Activated CD8-positive, alpha-beta memory T cell treated with anti-CD3 and anti-CD28 coated beads for 24 hours (primary cell): Measurements from ENCODE around the gene APEX1.
"Not testable (repeated sequence)": the region's sequence is repeated elsewhere in the genome, so short reads cannot be mapped to it uniquely, and the experiment has no call there.

Source experiments
- DNase-seq: peaks from one replicate; pipeline ENCODE4 v3.0.0-alpha.2; 2020

The APEX1 gene

DNA sequence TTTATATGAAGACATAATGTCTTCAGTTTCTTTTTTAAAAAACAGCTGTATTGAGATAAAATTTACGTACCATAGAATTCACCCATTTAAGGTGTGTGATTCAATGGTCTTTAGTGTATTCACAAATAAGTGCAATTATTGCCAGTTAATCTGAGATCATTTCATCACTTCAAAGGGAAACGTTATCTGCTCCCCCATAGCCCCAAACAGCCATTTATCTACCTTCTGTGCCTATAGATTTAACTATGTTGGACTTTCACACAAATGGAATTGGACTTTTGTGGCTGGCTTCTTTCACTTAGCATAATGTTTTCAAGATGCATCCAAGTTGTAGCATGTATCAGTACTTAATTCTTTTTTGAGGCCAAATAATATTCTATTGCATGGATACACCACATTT is 23.9 kb downstream of the APEX1 start:
- no peak for DNase-seq

DNA sequence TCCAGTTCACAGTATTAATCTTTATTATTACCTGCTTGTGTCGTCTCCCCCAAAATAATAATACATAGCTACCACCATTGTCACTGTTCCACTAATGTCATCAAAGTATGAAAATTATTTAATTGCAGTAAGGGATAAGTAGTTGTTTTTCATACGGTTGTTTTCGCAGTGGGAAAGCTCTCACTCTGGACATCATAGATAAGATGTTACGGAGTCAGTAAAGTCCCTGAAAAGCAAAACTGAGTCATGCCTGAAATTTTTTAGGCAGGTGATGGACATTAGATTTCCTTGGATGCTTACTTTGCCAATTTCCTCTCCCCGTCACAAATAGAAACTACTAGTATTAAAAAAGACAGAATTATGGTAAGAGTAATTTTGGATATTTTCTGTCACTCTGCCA is 27.4 kb downstream of the APEX1 start:
- DNase-seq, result no peak

DNA sequence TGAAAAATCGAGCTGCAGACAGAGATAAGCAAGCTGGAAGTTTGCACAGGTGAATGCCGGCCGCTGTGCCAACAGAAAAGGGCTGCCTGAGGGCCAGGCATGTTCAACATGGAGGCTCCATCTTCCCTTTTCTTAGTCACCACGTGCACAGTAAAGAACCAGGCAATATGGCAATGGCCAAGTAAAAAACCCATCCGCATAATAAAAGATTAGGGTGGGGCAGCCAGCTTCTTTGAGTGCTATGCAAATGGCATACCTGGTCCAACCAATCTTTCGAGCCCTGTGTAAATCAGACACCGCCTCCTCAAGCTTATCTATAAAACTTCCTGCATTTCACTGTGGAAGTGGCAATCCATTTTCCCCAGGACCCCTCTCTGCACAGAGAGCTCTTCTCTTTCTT is 30.9 kb downstream of the APEX1 start:
- DNase-seq, result no peak

GRCh38 chr14:20486684-20487395 is 31.8 kb downstream of the APEX1 start:
- no peak for DNase-seq

DNA sequence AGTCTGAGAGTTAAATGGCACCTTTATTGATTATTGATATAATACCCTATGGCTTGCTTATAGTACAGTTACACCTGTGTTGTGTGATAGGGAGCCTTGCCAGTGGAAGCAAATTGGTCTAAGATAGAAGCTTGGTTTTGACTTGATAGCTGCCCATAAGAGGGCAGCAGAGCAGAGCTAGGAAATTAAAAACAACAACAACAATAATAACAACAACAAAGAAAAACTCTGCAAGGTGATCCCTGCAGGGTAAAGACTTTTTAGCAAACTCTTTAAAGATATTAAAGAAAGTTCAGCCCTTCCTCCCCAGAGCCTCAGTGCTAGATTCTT is 32.3 kb downstream of the APEX1 start:
- no peak for DNase-seq

- no peak for DNase-seq
Observed at GRCh38 chr14:20489093-20489994, 34.3 kb downstream of the APEX1 start.

GRCh38 chr14:20490563-20490962 is 35.5 kb downstream of the APEX1 start:
- no peak for DNase-seq

- DNase-seq, result no peak
Observed at GRCh38 chr14:20492486-20492885, 37.5 kb downstream of the APEX1 start.

DNA sequence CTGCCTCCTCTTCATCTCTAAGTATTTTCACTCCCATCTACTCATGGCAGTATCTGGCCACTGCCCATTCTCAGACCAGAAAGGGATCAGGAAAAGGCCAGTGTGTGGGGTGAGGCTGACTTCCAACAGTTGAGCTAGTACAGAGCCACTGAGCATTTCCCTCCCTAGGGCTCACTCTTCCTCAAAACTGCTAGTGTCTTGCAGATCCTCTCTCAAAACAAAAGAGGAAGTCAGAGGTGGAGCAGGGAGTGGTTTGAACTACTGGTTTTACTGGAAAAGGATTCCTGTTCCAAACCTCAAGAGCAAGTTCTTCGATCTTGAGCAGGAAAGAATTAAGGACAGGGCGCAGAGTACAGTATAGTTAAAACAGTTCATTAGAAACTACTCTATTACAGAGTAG is 38.6 kb downstream of the APEX1 start:
- no peak for DNase-seq

GRCh38 chr14:20494935-20495766 is 40.1 kb downstream of the APEX1 start:
- DNase-seq, result no peak

DNA sequence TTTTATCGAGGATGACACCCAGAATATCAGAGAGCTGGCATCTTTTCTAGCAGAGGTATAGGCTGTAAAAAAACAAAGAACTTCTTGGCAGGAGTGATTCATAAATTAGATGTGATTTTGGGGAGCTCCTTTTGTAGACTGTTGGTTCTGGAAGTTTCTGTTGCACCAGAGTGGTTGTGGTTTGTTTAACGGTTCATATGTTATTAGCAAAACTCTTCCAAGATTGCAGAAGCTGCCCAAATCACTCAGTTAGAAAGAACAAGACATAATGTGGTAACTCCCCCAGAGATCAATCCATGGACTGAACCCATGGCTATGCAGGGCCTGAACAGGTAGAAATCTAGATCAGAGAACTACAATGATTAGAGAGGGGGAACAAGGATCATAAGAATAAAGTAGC is 43.6 kb downstream of the APEX1 start:
- DNase-seq, result no peak

DNA sequence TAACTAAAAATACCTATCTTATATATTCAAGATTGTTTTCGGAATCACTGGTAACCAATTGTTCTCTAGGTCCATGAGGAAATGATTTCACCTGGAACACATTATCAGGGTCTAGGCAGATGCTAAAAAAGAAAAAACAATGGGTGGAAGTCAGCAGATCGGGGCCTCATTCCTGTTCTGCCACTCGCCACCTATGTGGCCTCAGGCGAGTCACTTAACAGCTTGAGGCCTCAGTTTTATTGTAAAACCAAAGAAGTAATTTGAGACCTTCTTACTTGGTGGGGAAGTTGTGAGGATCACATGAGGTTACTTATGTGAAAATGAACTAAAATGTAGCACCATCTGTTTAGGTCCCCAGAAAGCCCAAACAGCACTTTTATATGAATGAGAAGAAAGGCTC is 44.1 kb downstream of the APEX1 start:
- DNase-seq, result no peak

DNA sequence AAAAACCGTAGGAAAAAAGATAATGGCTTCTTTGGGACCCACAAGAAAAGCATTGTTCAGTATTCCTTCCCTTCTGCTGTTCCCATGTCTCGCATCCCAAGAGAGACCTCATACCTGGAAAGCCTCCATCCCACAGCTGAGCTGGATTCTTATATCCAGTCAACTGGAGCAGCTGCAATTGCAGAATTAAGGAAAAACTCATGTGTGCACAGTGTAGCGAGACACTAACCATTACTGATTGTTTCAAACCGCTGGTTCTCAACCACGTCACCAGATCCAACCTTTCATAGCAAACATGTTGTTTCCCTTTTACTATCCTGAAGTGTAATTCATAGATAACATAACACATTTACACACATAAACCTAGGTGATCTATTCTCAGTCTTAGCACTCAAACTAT is 44.9 kb downstream of the APEX1 start:
- no peak for DNase-seq

- DNase-seq, result no peak
Observed at GRCh38 chr14:20501346-20501745, 46.3 kb downstream of the APEX1 start.

DNA sequence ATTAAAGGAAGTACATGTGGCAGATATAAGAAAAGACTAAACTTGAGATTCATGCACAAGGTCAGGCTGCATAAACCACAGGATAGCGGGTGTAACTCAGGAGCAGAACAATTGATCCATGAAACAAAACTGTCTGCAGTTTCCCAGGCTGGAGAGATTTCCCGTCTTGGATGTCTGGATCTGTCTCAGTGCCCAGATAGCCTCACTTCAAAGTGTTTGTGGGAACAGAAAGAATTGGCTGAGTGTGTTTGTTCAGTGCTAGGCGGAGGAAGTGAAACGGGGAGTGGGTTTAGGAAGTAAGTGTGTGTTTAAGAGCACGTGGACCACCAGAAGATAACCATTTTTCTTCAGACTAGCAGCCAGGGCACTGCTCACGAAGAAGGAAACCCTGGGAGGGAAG is 48.9 kb downstream of the APEX1 start:
- no peak for DNase-seq

DNA sequence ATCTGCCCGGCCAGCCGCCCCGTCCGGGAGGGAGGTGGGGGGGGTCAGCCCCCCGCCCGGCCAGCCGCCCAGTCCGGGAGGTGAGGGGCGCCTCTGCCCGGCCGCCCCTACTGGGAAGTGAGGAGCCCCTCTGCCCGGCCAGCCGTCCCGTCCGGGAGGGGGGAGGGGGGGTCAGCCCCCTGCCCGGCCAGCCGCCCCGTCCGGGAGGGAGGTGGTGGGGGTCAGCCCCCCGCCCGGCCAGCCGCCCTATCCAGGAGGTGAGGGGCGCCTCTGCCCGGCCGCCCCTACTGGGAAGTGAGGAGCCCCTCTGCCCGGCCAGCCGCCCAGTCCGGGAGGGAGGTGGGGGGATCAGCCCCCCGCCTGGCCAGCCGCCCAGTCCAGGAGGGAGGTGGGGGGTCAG is 51.2 kb downstream of the APEX1 start:
- DNase-seq, result not testable (repeated sequence)

GRCh38 chr14:20506752-20507151 is 51.7 kb downstream of the APEX1 start:
- not testable (repeated sequence) for DNase-seq
